ENCODE results near the gene DPP6.
"Not testable (repeated sequence)": the region's sequence is repeated elsewhere in the genome, so short reads cannot be mapped to it uniquely, and the experiment has no call there.

DPP6 gene

GRCh38 chr7:154666768-154667167, 614.6 kb downstream of the DPP6 start:
- H3K4me3 ChIP-seq (replicated peaks; ENCODE audit: low read depth, low read length) = no peak overlapping the region
- TF ChIP-seq, protein P1, sequence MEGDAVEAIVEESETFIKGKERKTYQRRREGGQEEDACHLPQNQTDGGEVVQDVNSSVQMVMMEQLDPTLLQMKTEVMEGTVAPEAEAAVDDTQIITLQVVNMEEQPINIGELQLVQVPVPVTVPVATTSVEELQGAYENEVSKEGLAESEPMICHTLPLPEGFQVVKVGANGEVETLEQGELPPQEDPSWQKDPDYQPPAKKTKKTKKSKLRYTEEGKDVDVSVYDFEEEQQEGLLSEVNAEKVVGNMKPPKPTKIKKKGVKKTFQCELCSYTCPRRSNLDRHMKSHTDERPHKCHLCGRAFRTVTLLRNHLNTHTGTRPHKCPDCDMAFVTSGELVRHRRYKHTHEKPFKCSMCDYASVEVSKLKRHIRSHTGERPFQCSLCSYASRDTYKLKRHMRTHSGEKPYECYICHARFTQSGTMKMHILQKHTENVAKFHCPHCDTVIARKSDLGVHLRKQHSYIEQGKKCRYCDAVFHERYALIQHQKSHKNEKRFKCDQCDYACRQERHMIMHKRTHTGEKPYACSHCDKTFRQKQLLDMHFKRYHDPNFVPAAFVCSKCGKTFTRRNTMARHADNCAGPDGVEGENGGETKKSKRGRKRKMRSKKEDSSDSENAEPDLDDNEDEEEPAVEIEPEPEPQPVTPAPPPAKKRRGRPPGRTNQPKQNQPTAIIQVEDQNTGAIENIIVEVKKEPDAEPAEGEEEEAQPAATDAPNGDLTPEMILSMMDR (IDR thresholded peaks at IDR 0.05; ENCODE audit: low read depth, low read length, missing control alignments) = no peak
- DNase-seq (ENCODE audit: extremely low read depth, low read depth) = no peak

DNA sequence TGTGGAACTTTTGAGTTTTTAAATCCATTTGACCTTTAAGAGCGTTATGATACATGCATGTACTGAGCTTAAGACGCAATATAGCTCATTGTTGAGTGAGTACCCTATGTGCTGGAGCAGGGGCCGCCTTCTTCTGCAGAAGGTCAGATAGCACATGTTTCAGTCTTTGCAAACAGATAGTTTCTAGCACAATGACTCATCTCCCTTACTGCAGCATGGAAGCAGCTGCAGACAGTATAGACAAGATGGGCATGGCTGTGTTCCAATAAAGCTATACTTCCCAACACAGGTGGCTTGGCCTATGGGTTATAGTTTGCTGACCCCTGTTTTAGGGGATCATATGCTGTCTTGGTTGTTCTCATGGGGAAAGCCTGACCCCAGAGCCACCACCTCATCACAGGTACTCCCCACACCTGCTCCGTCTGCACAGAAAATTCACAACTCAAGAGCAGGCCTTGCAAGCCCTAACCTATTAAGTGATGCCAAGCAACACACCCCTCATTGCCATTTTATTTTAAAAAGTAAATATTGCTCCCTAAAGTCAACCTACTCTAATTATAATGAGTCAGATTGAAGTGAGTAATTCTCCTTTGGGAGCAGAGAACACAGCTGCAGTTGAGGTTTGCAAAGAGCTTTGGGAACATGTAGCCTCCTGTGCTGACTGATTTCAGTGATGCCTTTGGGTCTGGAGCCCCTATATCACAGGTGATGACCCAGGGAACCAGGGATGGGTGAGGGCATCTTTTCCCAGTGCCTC, 620.6 kb downstream of the DPP6 start:
- H3K4me3 ChIP-seq (replicated peaks; ENCODE audit: low read depth, low read length) = no peak overlapping the region
- no peak for DNase-seq (ENCODE audit: extremely low read depth, low read depth)
- TF ChIP-seq, protein P1 (IDR thresholded peaks at IDR 0.05; ENCODE audit: low read depth, low read length, missing control alignments) = no peak

DNA sequence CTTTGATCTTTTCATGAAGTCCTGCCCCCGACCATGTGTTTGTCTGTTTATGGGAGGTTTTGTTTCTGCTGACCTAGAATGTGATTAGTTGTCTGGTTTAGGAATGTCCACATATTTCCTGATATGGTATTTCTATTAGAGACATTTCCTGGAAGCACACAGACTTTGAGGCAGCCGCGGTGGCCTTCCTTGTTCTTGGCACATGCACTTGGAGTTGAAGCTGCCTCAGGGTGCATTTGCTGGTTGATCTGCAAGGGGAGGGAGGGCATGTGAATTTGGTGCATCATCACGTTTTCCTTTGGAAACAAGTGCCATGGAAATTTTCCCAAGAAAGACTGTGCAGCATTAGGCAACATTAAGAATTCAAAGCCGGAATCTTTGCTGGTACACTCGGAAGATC, 622.0 kb downstream of the DPP6 start:
- DNase-seq (ENCODE audit: extremely low read depth, low read depth) = no peak
- H3K4me3 ChIP-seq (replicated peaks; ENCODE audit: low read depth, low read length) = no peak overlapping the region
- TF ChIP-seq, protein P1 (IDR thresholded peaks at IDR 0.05; ENCODE audit: low read depth, low read length, missing control alignments) = no peak

DNA sequence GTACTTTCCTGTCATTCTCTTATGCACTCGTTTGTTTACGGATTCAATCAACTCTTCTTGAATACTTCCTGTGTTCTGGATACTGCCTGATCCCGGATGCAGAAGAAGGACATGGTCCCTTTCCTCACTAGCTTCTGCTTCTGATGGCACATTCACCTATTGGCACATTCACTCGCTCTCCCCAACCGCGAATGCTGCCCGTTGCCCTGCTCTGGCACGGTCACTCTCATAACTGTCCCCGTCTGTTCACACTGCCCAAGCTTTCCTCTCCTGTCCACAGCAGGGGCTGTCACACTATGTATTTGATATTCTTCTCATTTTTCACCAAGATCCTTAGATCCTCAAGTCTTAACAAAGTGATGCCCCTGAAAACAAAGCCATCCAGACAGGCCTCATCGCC, 623.4 kb downstream of the DPP6 start:
- TF ChIP-seq, protein P1 (IDR thresholded peaks at IDR 0.05; ENCODE audit: low read depth, low read length, missing control alignments) = no peak
- H3K4me3 ChIP-seq (replicated peaks; ENCODE audit: low read depth, low read length) = no peak overlapping the region
- no peak for DNase-seq (ENCODE audit: extremely low read depth, low read depth)

DNA sequence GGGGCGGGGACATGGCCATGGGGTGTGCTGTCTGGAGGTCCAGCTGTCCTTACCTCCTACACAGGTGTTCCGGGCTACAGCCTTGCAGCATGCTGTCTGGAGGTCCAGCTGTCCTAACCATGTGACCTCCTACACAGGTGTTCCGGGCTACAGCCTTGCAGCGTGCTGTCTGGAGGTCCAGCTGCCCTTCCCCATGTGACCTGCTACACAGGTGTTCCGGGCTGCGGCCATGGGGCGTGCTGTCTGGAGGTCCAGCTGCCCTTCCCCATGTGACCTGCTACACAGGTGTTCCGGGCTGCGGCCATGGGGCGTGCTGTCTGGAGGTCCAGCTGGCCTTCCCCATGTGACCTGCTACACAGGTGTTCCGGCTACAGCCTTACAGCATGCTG, 623.8 kb downstream of the DPP6 start:
- not testable (repeated sequence) for DNase-seq (ENCODE audit: extremely low read depth, low read depth); H3K4me3 ChIP-seq (replicated peaks; ENCODE audit: low read depth, low read length)

- TF ChIP-seq, protein P1 (IDR thresholded peaks at IDR 0.05; ENCODE audit: low read depth, low read length, missing control alignments) = no peak
- no peak overlapping the region for H3K4me3 ChIP-seq (replicated peaks; ENCODE audit: low read depth, low read length)
- DNase-seq (ENCODE audit: extremely low read depth, low read depth) = no peak
These were observed 624.4 kb downstream of the DPP6 start for GRCh38 chr7:154676422-154677073.

DNA sequence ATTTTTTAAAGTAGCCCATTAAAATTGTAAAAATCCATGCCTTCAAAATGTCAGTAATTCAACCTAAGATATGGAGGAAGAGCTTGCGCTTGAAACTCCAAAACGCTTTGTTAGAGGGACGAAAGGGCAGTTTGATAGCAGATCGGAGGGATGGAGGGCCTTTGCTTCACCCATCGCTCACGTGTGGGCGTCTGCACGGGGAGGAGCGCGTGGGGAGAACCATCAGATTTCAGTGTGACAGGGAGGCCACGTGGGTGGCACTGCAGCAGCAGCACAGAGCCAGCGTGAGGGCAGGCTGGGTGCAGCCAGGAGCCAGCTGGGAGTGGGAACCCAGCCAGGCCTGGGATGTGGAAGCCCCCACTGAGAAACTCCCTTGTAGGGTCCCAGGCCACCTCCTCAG, 625.3 kb downstream of the DPP6 start:
- no peak overlapping the region for H3K4me3 ChIP-seq (replicated peaks; ENCODE audit: low read depth, low read length)
- no peak for DNase-seq (ENCODE audit: extremely low read depth, low read depth)
- TF ChIP-seq, protein P1 (IDR thresholded peaks at IDR 0.05; ENCODE audit: low read depth, low read length, missing control alignments) = no peak

DNA sequence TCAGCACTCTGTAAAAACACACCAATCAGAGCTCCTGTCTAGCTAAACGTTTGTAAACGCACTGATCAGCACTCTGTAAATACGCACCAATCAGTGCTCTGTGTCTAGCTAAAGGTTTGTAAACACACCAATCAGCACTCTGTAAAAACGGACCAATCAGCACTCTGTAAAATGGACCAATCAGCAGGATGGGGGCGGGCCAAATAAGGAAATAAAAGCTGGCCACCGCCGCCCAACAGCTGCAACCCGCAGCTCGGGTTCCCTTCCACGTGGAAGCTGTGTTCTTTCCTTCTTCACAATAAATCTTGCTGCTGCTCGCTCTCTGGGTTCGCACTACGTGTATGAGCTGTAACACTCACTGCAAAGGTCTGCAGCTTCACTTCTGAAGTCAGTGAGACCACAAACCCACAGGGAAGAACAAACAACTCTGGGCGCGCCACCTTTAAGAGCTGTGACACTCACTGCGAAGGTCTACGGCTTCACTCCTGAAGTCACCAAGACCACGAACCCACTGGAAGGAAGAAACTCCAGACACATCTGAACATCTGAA, 625.9 kb downstream of the DPP6 start:
- H3K4me3 ChIP-seq (replicated peaks; ENCODE audit: low read depth, low read length); DNase-seq (ENCODE audit: extremely low read depth, low read depth): not testable (repeated sequence)
